PC-3 (cell line): ENCODE data around the gene PML.

Source experiments
- EZH2 ChIP-seq: fragments of 300-600 bp; sonication (generic); IDR thresholded peaks from one replicate; pipeline ENCODE4 v1.6.1; 2017; ENCODE audit warnings: antibody characterized with exemption, mild to moderate bottlenecking, low read length; ENCODE audit not compliant: unreplicated experiment
- EZH2phosphoT487 ChIP-seq: fragments of 300-600 bp; sonication (generic); IDR thresholded peaks from 2 replicates; pipeline ENCODE4 v1.6.1; 2018; ENCODE audit warnings: mild to moderate bottlenecking, antibody characterized with exemption, low read length, borderline replicate concordance

DNA sequence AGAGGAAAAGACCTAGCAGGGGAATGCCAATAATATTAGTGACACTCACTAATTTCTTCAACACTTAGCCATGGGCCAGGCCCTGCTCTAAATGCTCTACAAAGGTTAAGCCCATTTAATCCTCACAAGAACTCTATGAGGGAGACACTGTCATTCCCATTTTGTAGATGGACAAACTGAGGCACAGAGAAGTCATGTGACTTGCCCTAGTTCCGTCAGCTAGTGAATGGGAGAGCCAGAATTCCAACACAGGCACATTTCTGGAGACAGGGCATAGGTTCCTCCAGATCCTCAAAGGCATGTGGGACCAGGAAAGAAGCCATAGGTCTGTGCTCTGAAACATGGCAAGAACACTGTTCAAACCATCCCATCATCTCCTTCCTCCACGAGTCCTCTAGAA lies 36.7 kb upstream of the PML start:
- no peak for TF ChIP-seq EZH2
- TF ChIP-seq EZH2phosphoT487: no peak
